SJCRH30 (cell line): ENCODE results near the gene ATAD3B. TPM values are rescaled to one million over a fixed set of nuclear protein-coding genes. Genes with fewer than 3 reads are reported as not detected.

Source experiments
- DNase-seq, 2 experiments: peaks; one replicate each; pipeline ENCODE4 v3.0.0-alpha.2; 2015 to 2020
- H3K27ac ChIP-seq: fragments of 250-450 bp; sonication (Bioruptor Pico); 2 replicates; pipeline ENCODE4 v1.5.1; 2020; ENCODE audit warnings: mild to moderate bottlenecking, moderate library complexity
- H3K27me3 ChIP-seq: fragments of 250-450 bp; sonication (Bioruptor Pico); 2 replicates; pipeline ENCODE4 v1.5.1; 2020; ENCODE audit warnings: mild to moderate bottlenecking, moderate library complexity
- H3K36me3 ChIP-seq: fragments of 250-450 bp; sonication (Bioruptor Pico); 2 replicates; pipeline ENCODE4 v1.5.1; 2020; ENCODE audit warnings: mild to moderate bottlenecking, moderate library complexity
- H3K4me1 ChIP-seq: fragments of 250-450 bp; sonication (Bioruptor Pico); 2 replicates; pipeline ENCODE4 v1.5.1; 2020; ENCODE audit warnings: mild to moderate bottlenecking, moderate library complexity
- H3K4me3 ChIP-seq: fragments of 250-450 bp; sonication (Bioruptor Pico); 2 replicates; pipeline ENCODE4 v1.5.1; 2020; ENCODE audit warnings: mild to moderate bottlenecking, moderate library complexity
- H3K9me3 ChIP-seq: fragments of 250-450 bp; sonication (Bioruptor Pico); replicated peaks from 2 replicates; pipeline ENCODE4 v1.5.1; 2020; ENCODE audit warnings: mild to moderate bottlenecking, moderate library complexity
- total RNA-seq: library from RNA; depleted of rRNA; stranded (reverse); fragments of >200 nt; shearing (Covaris generic); gene quantifications from 2 replicates; pipeline ENCODE4 v1.2.3, GENCODE V29; 2014; rRNA removed

ATAD3B gene
- total RNA-seq, 1 experiment from 2014 or later: 55.5 TPM

GRCh38 chr1:1540090-1540817, 68.7 kb downstream of the ATAD3B start, which contains the start of gene TMEM240:
TSS of gene TMEM240 (minus strand) at chr1:1540624. CDS start at chr1:1540346, 278 bp downstream.
- Histone ChIP-seq H3K4me3 (no peak within 1 kb of the TSS), H3K9me3 (no peaks in the 10 kb centered on the region; the same call in 1 of the 2 replicates), H3K4me1 (no peaks in the 10 kb centered on the region), H3K36me3 (peaks cover 51% of the 10 kb centered on the region), H3K27ac (no peak within 1 kb of the TSS), H3K27me3 (no peaks in the 10 kb centered on the region)
- no peak for DNase-seq

- H3K27ac ChIP-seq: no peak overlapping the region
- no peaks in the 10 kb centered on the region for H3K4me1 ChIP-seq
- H3K4me3 ChIP-seq: no peak overlapping the region
- H3K27me3 ChIP-seq: no peaks in the 10 kb centered on the region
- no peaks in the 10 kb centered on the region; the same call in 1 of the 2 replicates for H3K9me3 ChIP-seq
- no peak for DNase-seq
- H3K36me3 ChIP-seq: peaks cover 55% of the 10 kb centered on the region
These were observed 69.5 kb downstream of the ATAD3B start for GRCh38 chr1:1540818-1541628.

- H3K4me1 ChIP-seq: no peaks in the 10 kb centered on the region
These were observed 70.6 kb downstream of the ATAD3B start for GRCh38 chr1:1541956-1542765.

GRCh38 chr1:1542766-1543705, 71.5 kb downstream of the ATAD3B start:
- no peak overlapping the region for H3K27ac ChIP-seq
- H3K36me3 ChIP-seq: peaks cover 55% of the 10 kb centered on the region
- H3K4me1 ChIP-seq: no peaks in the 10 kb centered on the region
- H3K27me3 ChIP-seq: no peaks in the 10 kb centered on the region
- no peak overlapping the region for H3K4me3 ChIP-seq
- no peak for DNase-seq
- H3K9me3 ChIP-seq: no peaks in the 10 kb centered on the region; the same call in 1 of the 2 replicates

More at GRCh38 chr1:1541956-1542765, 70.6 kb downstream of the ATAD3B start:
- no peaks in the 10 kb centered on the region for H3K27me3 ChIP-seq
- no peaks in the 10 kb centered on the region; the same call in 1 of the 2 replicates for H3K9me3 ChIP-seq
- no peak overlapping the region for H3K4me3 ChIP-seq
- no peak for DNase-seq
- no peak overlapping the region for H3K27ac ChIP-seq
- H3K36me3 ChIP-seq: peaks cover 60% of the 10 kb centered on the region

- no peaks in the 10 kb centered on the region for H3K27me3 ChIP-seq
- no peak overlapping the region for H3K4me3 ChIP-seq
- H3K27ac ChIP-seq: no peak overlapping the region
- H3K4me1 ChIP-seq: no peaks in the 10 kb centered on the region
- DNase-seq: no peak
- no peaks in the 10 kb centered on the region; the same call in 1 of the 2 replicates for H3K9me3 ChIP-seq
- H3K36me3 ChIP-seq: peaks cover 53% of the 10 kb centered on the region
These were observed 72.1 kb downstream of the ATAD3B start for GRCh38 chr1:1543706-1544099.

GRCh38 chr1:1544544-1544943, 73.0 kb downstream of the ATAD3B start:
- Histone ChIP-seq H3K27ac (no peak overlapping the region), H3K36me3 (peaks cover 55% of the 10 kb centered on the region), H3K4me1 (no peaks in the 10 kb centered on the region), H3K27me3 (no peaks in the 10 kb centered on the region), H3K4me3 (no peak overlapping the region), H3K9me3 (no peaks in the 10 kb centered on the region; the same call in 1 of the 2 replicates)
- no peak for DNase-seq

Other genes with a start within 250 kb of the ATAD3B start
- gene SDF4, start 239.8 kb upstream of the ATAD3B start, total RNA-seq: 86.7 and 87.1 TPM in 2 replicates
- gene B3GALT6, start 239.5 kb upstream of the ATAD3B start, total RNA-seq: 32.4 and 33.4 TPM in 2 replicates
- 0.30 TPM in 1 of 2 replicates, not detected in the other for gene C1QTNF12, start 225.0 kb upstream of the ATAD3B start, total RNA-seq
- gene UBE2J2, start 197.9 kb upstream of the ATAD3B start, total RNA-seq: 109 and 115 TPM in 2 replicates
- 1.1 and 2.2 TPM in 2 replicates for gene SCNN1D, start 191.3 kb upstream of the ATAD3B start, total RNA-seq
- gene ACAP3, start 163.8 kb upstream of the ATAD3B start, total RNA-seq: 18.7 and 27.4 TPM in 2 replicates
- gene PUSL1, start 163.2 kb upstream of the ATAD3B start, total RNA-seq: 23.9 and 25.3 TPM in 2 replicates
- 66.0 and 78.7 TPM in 2 replicates for gene INTS11, start 147.1 kb upstream of the ATAD3B start, total RNA-seq
- gene CPTP, start 147.0 kb upstream of the ATAD3B start, total RNA-seq: 22.1 and 22.3 TPM in 2 replicates
- 0.15 and 0.47 TPM in 2 replicates for gene TAS1R3, start 140.5 kb upstream of the ATAD3B start, total RNA-seq
- 45.8 and 52.5 TPM in 2 replicates for gene DVL1, start 122.3 kb upstream of the ATAD3B start, total RNA-seq
- 11.3 and 13.8 TPM in 2 replicates for gene MXRA8, start 113.2 kb upstream of the ATAD3B start, total RNA-seq
- 177 and 208 TPM in 2 replicates for gene AURKAIP1, start 96.6 kb upstream of the ATAD3B start, total RNA-seq
- gene CCNL2, start 72.4 kb upstream of the ATAD3B start, total RNA-seq: 124 and 196 TPM in 2 replicates
- gene MRPL20, start 64.5 kb upstream of the ATAD3B start, total RNA-seq: 229 and 236 TPM in 2 replicates
- 6.1 and 6.2 TPM in 2 replicates for gene ANKRD65, start 50.5 kb upstream of the ATAD3B start, total RNA-seq
- gene VWA1, start 36.1 kb upstream of the ATAD3B start, total RNA-seq: 0.58 and 3.3 TPM in 2 replicates
- 0.20 TPM in 1 of 2 replicates, not detected in the other for gene ATAD3C, start 22.1 kb upstream of the ATAD3B start, total RNA-seq
- gene ATAD3A, start 40.4 kb downstream of the ATAD3B start, total RNA-seq: 72.6 and 74.7 TPM in 2 replicates
- gene TMEM240, start 68.9 kb downstream of the ATAD3B start, total RNA-seq: 1.5 and 1.9 TPM in 2 replicates
- 258 and 267 TPM in 2 replicates for gene SSU72, start 103.1 kb downstream of the ATAD3B start, total RNA-seq
- gene FNDC10, start 128.4 kb downstream of the ATAD3B start, total RNA-seq: 1.5 and 1.9 TPM in 2 replicates
- 37.2 and 49.6 TPM in 2 replicates for gene MIB2, start 143.7 kb downstream of the ATAD3B start, total RNA-seq
- gene MMP23B, start 160.4 kb downstream of the ATAD3B start, total RNA-seq: 0.81 and 2.7 TPM in 2 replicates
- 28.0 and 32.6 TPM in 2 replicates for gene CDK11B, start 187.2 kb downstream of the ATAD3B start, total RNA-seq
- 31.3 and 36.1 TPM in 2 replicates for gene SLC35E2B, start 221.0 kb downstream of the ATAD3B start, total RNA-seq